T47D (cell line): ENCODE measurements around the gene FXR1.
A peak's percentile ranks its signal among the peaks of the same experiment; 100 is the strongest.
"Not testable (repeated sequence)": the region's sequence is repeated elsewhere in the genome, so short reads cannot be mapped to it uniquely, and the experiment has no call there.

Source experiments
- DNase-seq, 2 experiments: peaks; one replicate each; pipeline versions ENCODE4 v3.0.0 to v3.0.0-alpha.2; 2011 to 2012; ENCODE audit warnings: low read depth in 1 of 2, low spot score in 1 of 2
- JUND ChIP-seq: IDR thresholded peaks from 2 replicates; pipeline ENCODE4 v1.6.1; 2012; ENCODE audit warnings: low read depth
- in situ Hi-C: cut with HindIII; loops from 2 replicates; pipeline ENCODE4 v1.10.0; 2016; ENCODE audit warnings: low sequenced_read_pairs, low pct_unique_long_range_greater_than_20kb

FXR1 gene

GRCh38 chr3:180912304-180913296 is at the start of gene FXR1:
Gene FXR1, plus strand, starts transcription at chr3:180912670. Its CDS starts 16 bp downstream, at chr3:180912686.
- in situ Hi-C loops: no loop called here
- TF ChIP-seq JUND: no peak

GRCh38 chr3:180870008-180870699 is 42.3 kb upstream of the FXR1 start:
- DNase-seq: no peak
- TF ChIP-seq JUND: no peak
- in situ Hi-C loops: no loop called here

More at GRCh38 chr3:180912304-180913296, at the start of gene FXR1:
- DNase-seq: peak; percentile 96

GRCh38 chr3:180871901-180872300 is 40.6 kb upstream of the FXR1 start:
- TF ChIP-seq JUND: no peak
- in situ Hi-C loops: no loop called here
- no peak for DNase-seq

GRCh38 chr3:180872430-180872829 is 40.0 kb upstream of the FXR1 start:
- in situ Hi-C loops, DNase-seq: not testable (repeated sequence)

- no peak for DNase-seq
- in situ Hi-C loops: no loop called here
- no peak for TF ChIP-seq JUND
Measured at GRCh38 chr3:180875124-180875698, 37.3 kb upstream of the FXR1 start.

GRCh38 chr3:180881065-180881801 is 31.2 kb upstream of the FXR1 start:
- DNase-seq: peak in 1 of 2 experiments; percentile 42
- in situ Hi-C loops: no loop called here
- no peak for TF ChIP-seq JUND

GRCh38 chr3:180882115-180882514 is 30.4 kb upstream of the FXR1 start:
- in situ Hi-C loops: no loop called here
- no peak for TF ChIP-seq JUND
- DNase-seq: no peak

GRCh38 chr3:180888992-180889560 is 23.4 kb upstream of the FXR1 start:
- DNase-seq: peak in 1 of 2 experiments; percentile 35
- TF ChIP-seq JUND: no peak
- in situ Hi-C loops: no loop called here

- DNase-seq: no peak
- in situ Hi-C loops: no loop called here
- TF ChIP-seq JUND: no peak
Measured at GRCh38 chr3:180898572-180898971, 13.9 kb upstream of the FXR1 start.

- TF ChIP-seq JUND: no peak
- DNase-seq: no peak
- in situ Hi-C loops: no loop called here
Measured at GRCh38 chr3:180909369-180910127, 2.9 kb upstream of the FXR1 start.

- DNase-seq: no peak
- no peak for TF ChIP-seq JUND
- in situ Hi-C loops: no loop called here
Measured at GRCh38 chr3:180910823-180911222, 1.6 kb upstream of the FXR1 start.
